Activated CD8-positive, alpha-beta T cell treated with anti-CD3 and anti-CD28 coated beads for 36 hours (primary cell): ENCODE results near the gene TERB2. TPM values are rescaled to one million over a fixed set of nuclear protein-coding genes. Genes with fewer than 3 reads are reported as not detected.
"Not testable (repeated sequence)": the region's sequence is repeated elsewhere in the genome, so short reads cannot be mapped to it uniquely, and the experiment has no call there.

Source experiments
- ATAC-seq: fragments of 200-7000 bp; cut with Tn5 transposase; one replicate; pipeline ENCODE4 v1.10.0; 2021; ENCODE audit warnings: mild to moderate bottlenecking, moderate library complexity
- CTCF ChIA-PET: fragments of 350-600 bp; sonication (Branson Sonifier 250); formaldehyde crosslinking; loops from one replicate; lab custom pipeline; 2021; ENCODE audit warnings: antibody characterized with exemption; lab: Charles Lee
- POLR2A ChIA-PET: fragments of 350-600 bp; sonication (Branson Sonifier 250); formaldehyde crosslinking; loops from one replicate; lab custom pipeline; 2021; ENCODE audit warnings: antibody characterized with exemption; lab: Charles Lee
- DNase-seq: peaks from one replicate; pipeline ENCODE4 v3.0.0-alpha.2; 2020
- H3K27ac Mint-ChIP-seq: one replicate; pipeline ENCODE4 v1.8.0; 2021; ENCODE audit warnings: mild to moderate bottlenecking, mixed read lengths
- H3K27me3 Mint-ChIP-seq: one replicate; pipeline ENCODE4 v1.8.0; 2021; ENCODE audit warnings: mixed read lengths
- H3K36me3 Mint-ChIP-seq: one replicate; pipeline ENCODE4 v1.8.0; 2021; ENCODE audit warnings: low read depth, mixed read lengths
- H3K4me1 Mint-ChIP-seq: one replicate; pipeline ENCODE4 v1.8.0; 2021; ENCODE audit warnings: low read depth, mixed read lengths
- H3K4me3 Mint-ChIP-seq: one replicate; pipeline ENCODE4 v1.8.0; 2021; ENCODE audit warnings: mild to moderate bottlenecking, moderate library complexity, mixed read lengths
- H3K9me3 Mint-ChIP-seq: one replicate; pipeline ENCODE4 v1.8.0; 2021; ENCODE audit warnings: mixed read lengths
- CTCF ChIP-seq: fragments of 200-600 bp; IDR thresholded peaks from one replicate; pipeline ENCODE4 v1.8.0; 2022; ENCODE audit warnings: antibody characterized with exemption, mild to moderate bottlenecking
- intact Hi-C: fragments of 100-400 bp; cut with micrococcal nuclease; formaldehyde crosslinking; loops from one replicate; pipeline ENCODE4 v1.10.0; 2022
- total RNA-seq, 2 experiments: library from RNA; stranded (reverse); gene quantifications; one replicate each; pipeline ENCODE4 v1.2.3, GENCODE V29; 2021

TERB2 gene
- total RNA-seq, 2 experiments from 2014 or later = not detected

- POLR2A ChIA-PET = no interaction called here
- Mint-ChIP-seq H3K4me1 (peaks cover under 1% of the 10 kb centered on the region), H3K9me3 (peaks cover 6% of the 10 kb centered on the region), H3K27me3 (peaks cover 5% of the 10 kb centered on the region), H3K27ac (no peak overlapping the region), H3K4me3 (no peak overlapping the region), H3K36me3 (no peaks in the 10 kb centered on the region)
- no peak for ATAC-seq
- intact Hi-C loops = no loop called here
- no peak for TF ChIP-seq CTCF
- DNase-seq = no peak
- CTCF ChIA-PET = no interaction called here
Observed at GRCh38 chr15:45009046-45009445, 52.6 kb downstream of the TERB2 start.

GRCh38 chr15:45015114-45015513 is 58.6 kb downstream of the TERB2 start:
- POLR2A ChIA-PET, ATAC-seq, H3K4me3 Mint-ChIP-seq, H3K4me1 Mint-ChIP-seq, intact Hi-C loops, H3K9me3 Mint-ChIP-seq, H3K36me3 Mint-ChIP-seq, DNase-seq, H3K27ac Mint-ChIP-seq, CTCF ChIA-PET: not testable (repeated sequence)
- peaks cover 26% of the 10 kb centered on the region for H3K27me3 Mint-ChIP-seq

GRCh38 chr15:45020222-45020900 is 63.9 kb downstream of the TERB2 start:
- DNase-seq, H3K9me3 Mint-ChIP-seq, intact Hi-C loops, H3K27ac Mint-ChIP-seq, H3K36me3 Mint-ChIP-seq, H3K4me3 Mint-ChIP-seq, POLR2A ChIA-PET, ATAC-seq: not testable (repeated sequence)
- H3K4me1 Mint-ChIP-seq = peaks cover 13% of the 10 kb centered on the region
- peaks cover 20% of the 10 kb centered on the region for H3K27me3 Mint-ChIP-seq
- CTCF ChIA-PET = interaction anchor here (0.6 kb wide), 1 partner anchor 565 kb away, joined by 3 read pairs; no protein-coding TSS in a partner anchor

GRCh38 chr15:45020901-45021259 is 64.4 kb downstream of the TERB2 start:
- Mint-ChIP-seq H3K27me3 (peaks cover 20% of the 10 kb centered on the region), H3K4me1 (peaks cover 17% of the 10 kb centered on the region)
- DNase-seq, H3K36me3 Mint-ChIP-seq, H3K27ac Mint-ChIP-seq, H3K9me3 Mint-ChIP-seq, intact Hi-C loops, POLR2A ChIA-PET, CTCF ChIA-PET, H3K4me3 Mint-ChIP-seq, ATAC-seq: not testable (repeated sequence)

- ATAC-seq = no peak
- intact Hi-C loops = no loop called here
- Mint-ChIP-seq H3K9me3 (no peaks in the 10 kb centered on the region), H3K27me3 (peaks cover 20% of the 10 kb centered on the region), H3K27ac (no peak overlapping the region), H3K36me3 (peaks cover 6% of the 10 kb centered on the region), H3K4me3 (no peak overlapping the region), H3K4me1 (peaks cover 21% of the 10 kb centered on the region)
- no peak for TF ChIP-seq CTCF
- DNase-seq = no peak
- CTCF ChIA-PET = interaction anchor here (0.7 to 1.2 kb wide), 2 partner anchors 16 to 474 kb away, joined by 3 read pairs; no protein-coding TSS in a partner anchor
- POLR2A ChIA-PET = no interaction called here
Observed at GRCh38 chr15:45021348-45021747, 64.9 kb downstream of the TERB2 start.

GRCh38 chr15:45022871-45023658 is 66.6 kb downstream of the TERB2 start, which contains the start of gene SORD:
Gene SORD, plus strand, starts transcription at chr15:45023195. Its CDS starts 89 bp downstream, at chr15:45023284.
- Mint-ChIP-seq H3K36me3 (peaks cover 6% of the 10 kb centered on the region), H3K4me1 (peaks cover 23% of the 10 kb centered on the region), H3K9me3 (no peaks in the 10 kb centered on the region), H3K27ac (peak within 1 kb of the TSS; percentile 75), H3K27me3 (peaks cover 14% of the 10 kb centered on the region), H3K4me3 (peak within 1 kb of the TSS; percentile 80)
- intact Hi-C loops = no loop called here
- ATAC-seq (peak; percentile 99), DNase-seq (peak; percentile 95)
- no peak for TF ChIP-seq CTCF
- ChIA-PET CTCF (interaction anchor here (2.1 kb wide), 1 partner anchor 170 kb away, joined by 8 read pairs; no protein-coding TSS in a partner anchor), POLR2A (interaction anchor here (0.8 to 0.9 kb wide), 2 partner anchors 26 to 312 kb away, joined by 3 read pairs; partner anchors contain the start of genes B2M and PATL2)
